Vagina (tissue), 2 donors: Measurements from ENCODE around the gene KHDRBS1. TPM values are rescaled to one million over a fixed set of nuclear protein-coding genes. Genes with fewer than 3 reads are reported as not detected.

ENCODE experiments used
- DNase-seq, 2 donors: peaks; one replicate each; pipeline ENCODE4 v3.0.0-alpha.2; 2017; ENCODE audit errors: extremely low spot score in 2 of 2
- H3K27ac ChIP-seq: fragments of 200-600 bp; sonication (generic); one replicate; pipeline ENCODE4 v1.5.1; 2019
- H3K27me3 ChIP-seq: fragments of 200-600 bp; sonication (generic); one replicate; pipeline ENCODE4 v1.5.1; 2019
- H3K36me3 ChIP-seq, 2 donors: fragments of 200-600 bp; sonication (generic); one replicate each; pipeline ENCODE4 v1.5.1; 2017 to 2019
- H3K4me1 ChIP-seq: fragments of 200-600 bp; sonication (generic); one replicate; pipeline ENCODE4 v1.5.1; 2019
- H3K4me3 ChIP-seq, 2 donors: fragments of 200-600 bp; sonication (generic); 1 replicate in 1 of 2; 2 replicates in 1 of 2; pipeline ENCODE4 v1.5.1; 2016 to 2019
- H3K9me3 ChIP-seq: fragments of 200-600 bp; sonication (generic); one replicate; pipeline ENCODE4 v1.5.1; 2019
- CTCF ChIP-seq, 3 experiments: fragments of 450-650 bp in 2 of 3; fragments of 200-600 bp in 1 of 3; sonication (generic) in 1 of 3; IDR thresholded peaks; one replicate each; pipeline ENCODE4 v1.5.1; 2017 to 2019; ENCODE audit warnings: antibody characterized with exemption in 3 of 3, mild to moderate bottlenecking in 2 of 3, moderate library complexity in 2 of 3
- POLR2A ChIP-seq, 2 donors: fragments of 450-650 bp; IDR thresholded peaks; one replicate each; pipeline ENCODE4 v1.6.1; 2017; ENCODE audit warnings: antibody characterized with exemption in 2 of 2, mild to moderate bottlenecking in 2 of 2, moderate library complexity in 2 of 2
- POLR2AphosphoS5 ChIP-seq, 2 donors: sonication (generic); formaldehyde crosslinking; IDR thresholded peaks; one replicate each; pipeline ENCODE4 v1.9.0; 2017; ENCODE audit warnings: antibody characterized with exemption in 2 of 2, mild to moderate bottlenecking in 2 of 2, low read depth in 1 of 2; ENCODE audit not compliant: insufficient read depth in 1 of 2
- intact Hi-C: fragments of 100-400 bp; cut with DNase I; formaldehyde crosslinking; loops from one replicate; pipeline ENCODE4 v1.15.1; 2023
- total RNA-seq: library from RNA; depleted of rRNA; stranded (reverse); fragments of >200 nt; gene quantifications from one replicate; pipeline ENCODE4 v1.2.3, GENCODE V29; 2016

KHDRBS1 gene
- total RNA-seq, 1 donor from 2014 or later = 104 TPM

DNA sequence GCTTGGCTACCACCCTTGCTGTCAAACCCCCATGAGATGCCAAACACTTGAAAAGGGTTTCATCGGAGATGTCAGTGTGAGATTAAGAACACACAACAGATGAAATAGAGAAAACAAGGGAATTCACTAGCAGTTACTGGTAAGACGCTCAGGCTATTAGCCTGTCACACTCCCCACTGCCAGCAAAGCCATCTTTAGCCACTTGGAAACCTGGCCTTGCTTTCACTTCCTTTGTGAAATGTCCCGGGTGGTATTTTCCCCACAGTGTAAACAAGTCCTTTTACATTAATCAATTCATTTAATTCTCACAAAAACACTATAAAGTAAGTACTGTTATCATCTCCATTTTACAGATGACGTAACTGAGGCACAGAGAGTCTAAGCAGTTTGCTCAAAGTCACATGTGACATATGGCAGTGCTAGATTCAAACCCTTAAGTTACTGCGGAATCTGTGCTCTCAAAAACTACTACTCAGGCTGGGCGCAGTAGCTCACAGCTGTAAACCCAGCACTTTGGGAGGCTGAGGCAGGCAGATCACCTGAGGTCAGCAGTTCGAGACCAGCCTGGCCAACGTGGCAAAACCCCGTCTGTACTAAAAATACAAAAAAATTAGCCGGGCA lies 32.7 kb upstream of the KHDRBS1 start:
- TF ChIP-seq POLR2A (IDR thresholded peaks at IDR 0.05) (no peak), POLR2AphosphoS5 (IDR thresholded peaks at IDR 0.05; ENCODE audit: insufficient read depth in 1 of 2, low read depth in 1 of 2) (no peak), CTCF (IDR thresholded peaks at IDR 0.05) (no peak)
- H3K27me3 ChIP-seq = no peaks in the 10 kb centered on the region
- no peak overlapping the region for H3K27ac ChIP-seq
- no peak for DNase-seq
- intact Hi-C loops = no loop called here
- no peaks in the 10 kb centered on the region for H3K9me3 ChIP-seq
- H3K4me1 ChIP-seq = peaks cover 27% of the 10 kb centered on the region
- H3K4me3 ChIP-seq = no peak overlapping the region
- H3K36me3 ChIP-seq = no peaks in the 10 kb centered on the region

DNA sequence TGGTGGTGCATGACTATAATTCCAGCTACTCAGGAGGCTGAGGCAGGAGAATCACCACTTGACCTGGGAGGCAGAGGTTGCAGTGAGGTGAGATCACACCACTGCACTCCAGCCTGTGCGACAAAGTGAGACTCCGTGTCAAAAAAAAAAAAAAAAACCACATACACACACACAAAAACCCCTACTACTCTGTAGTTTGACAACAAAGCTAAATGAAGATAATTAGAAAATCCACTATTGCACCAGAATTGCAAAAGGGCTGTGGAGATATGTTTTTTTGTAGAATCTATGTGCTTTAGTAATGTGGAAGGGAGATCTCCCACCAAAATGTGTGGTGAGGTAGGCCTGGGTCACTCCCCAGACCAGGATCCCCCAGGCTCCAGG lies 32.2 kb upstream of the KHDRBS1 start:
- Histone ChIP-seq H3K9me3 (no peaks in the 10 kb centered on the region), H3K27me3 (no peaks in the 10 kb centered on the region), H3K4me1 (peaks cover 26% of the 10 kb centered on the region), H3K27ac (no peak overlapping the region), H3K36me3 (no peaks in the 10 kb centered on the region), H3K4me3 (no peak overlapping the region)
- TF ChIP-seq CTCF (IDR thresholded peaks at IDR 0.05) (no peak), POLR2AphosphoS5 (IDR thresholded peaks at IDR 0.05; ENCODE audit: insufficient read depth in 1 of 2, low read depth in 1 of 2) (no peak), POLR2A (IDR thresholded peaks at IDR 0.05) (no peak)
- intact Hi-C loops = no loop called here
- no peak for DNase-seq

- H3K36me3 ChIP-seq = no peaks in the 10 kb centered on the region
- H3K27me3 ChIP-seq = no peaks in the 10 kb centered on the region
- no peak for TF ChIP-seq CTCF (IDR thresholded peaks at IDR 0.05)
- TF ChIP-seq POLR2AphosphoS5 (IDR thresholded peaks at IDR 0.05; ENCODE audit: insufficient read depth in 1 of 2, low read depth in 1 of 2) = no peak
- no peak for TF ChIP-seq POLR2A (IDR thresholded peaks at IDR 0.05)
- no peak overlapping the region for H3K4me3 ChIP-seq
- H3K4me1 ChIP-seq = peaks cover 20% of the 10 kb centered on the region
- H3K27ac ChIP-seq = no peak overlapping the region
- intact Hi-C loops = no loop called here
- H3K9me3 ChIP-seq = no peaks in the 10 kb centered on the region
- DNase-seq = no peak
Observed at GRCh38 chr1:31981972-31982371, 31.7 kb upstream of the KHDRBS1 start.

DNA sequence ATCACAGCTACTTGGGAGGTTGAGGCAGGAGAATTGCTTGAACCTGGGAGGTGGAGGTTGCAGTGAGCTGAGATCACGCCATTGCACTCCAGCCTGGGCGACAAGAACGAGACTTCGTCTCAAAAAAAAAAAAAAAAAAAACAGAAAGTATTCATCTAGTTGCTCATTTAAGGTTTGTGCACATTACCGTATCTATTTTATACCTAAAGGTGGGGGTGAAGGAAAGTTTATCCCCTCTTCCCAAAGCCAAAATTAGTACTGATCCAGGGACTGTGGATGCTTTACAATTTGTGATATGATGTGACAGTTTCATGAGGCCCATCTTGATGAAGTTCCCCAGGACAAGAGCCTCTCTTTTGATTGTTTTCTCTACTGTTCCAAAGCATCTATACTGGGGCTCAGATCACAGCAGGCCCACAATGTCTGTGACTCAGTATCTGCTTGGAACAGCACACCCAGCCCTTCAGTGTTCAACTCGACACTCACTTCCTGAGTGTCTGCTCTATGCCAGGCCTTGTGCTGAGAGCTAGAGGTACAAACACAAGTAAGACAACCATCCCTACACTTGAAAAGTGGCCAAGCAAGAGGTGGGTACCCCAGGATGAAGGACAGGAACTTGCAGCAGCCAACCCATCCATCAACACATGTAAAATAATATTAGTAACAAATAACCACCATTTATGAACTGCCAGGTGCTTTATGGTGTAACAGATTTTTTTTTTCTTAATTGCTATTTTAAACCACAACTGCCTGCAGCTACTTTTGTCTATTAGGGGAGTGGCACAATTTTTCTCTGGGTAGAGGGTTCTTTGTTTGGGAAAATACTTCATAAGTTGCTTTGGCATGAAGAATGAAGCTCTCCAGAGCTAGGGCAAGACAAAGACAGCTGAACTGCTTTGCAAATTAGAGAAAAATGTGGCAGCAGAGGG lies 29.0 kb upstream of the KHDRBS1 start:
- H3K4me1 ChIP-seq = peaks cover 8% of the 10 kb centered on the region
- no peaks in the 10 kb centered on the region for H3K36me3 ChIP-seq
- H3K27me3 ChIP-seq = no peaks in the 10 kb centered on the region
- H3K4me3 ChIP-seq = no peak overlapping the region
- no peak overlapping the region for H3K27ac ChIP-seq
- TF ChIP-seq POLR2A (IDR thresholded peaks at IDR 0.05) (no peak), CTCF (IDR thresholded peaks at IDR 0.05) (no peak)
- no peak for DNase-seq
- no peaks in the 10 kb centered on the region for H3K9me3 ChIP-seq
- intact Hi-C loops = no loop called here

GRCh38 chr1:31985430-31985829 lies 28.2 kb upstream of the KHDRBS1 start:
- Histone ChIP-seq H3K36me3 (no peaks in the 10 kb centered on the region), H3K27ac (no peak overlapping the region), H3K9me3 (no peaks in the 10 kb centered on the region), H3K4me1 (peaks cover 8% of the 10 kb centered on the region), H3K4me3 (no peak overlapping the region), H3K27me3 (no peaks in the 10 kb centered on the region)
- TF ChIP-seq CTCF (IDR thresholded peaks at IDR 0.05) = no peak
- TF ChIP-seq POLR2A (IDR thresholded peaks at IDR 0.05) = no peak
- no peak for TF ChIP-seq POLR2AphosphoS5 (IDR thresholded peaks at IDR 0.05; ENCODE audit: insufficient read depth in 1 of 2, low read depth in 1 of 2)
- intact Hi-C loops = no loop called here
- DNase-seq = no peak
